ENCODE data around the gene DENND1A.

- TF ChIP-seq CTCF (IDR thresholded peaks at IDR 0.05) (no peak), EP300 (IDR thresholded peaks at IDR 0.05) (no peak), POLR2A (IDR thresholded peaks at IDR 0.05; ENCODE audit: low read depth) (no peak)
Measured at GRCh38 chr9:123527981-123528380, 401.9 kb downstream of the DENND1A start.
